ENCODE results near the gene GSTA2. TPM values are rescaled to one million over a fixed set of nuclear protein-coding genes. Genes with fewer than 3 reads are reported as not detected.
"Not testable (repeated sequence)": the region's sequence is repeated elsewhere in the genome, so short reads cannot be mapped to it uniquely, and the experiment has no call there.

GSTA2 gene
- total and polyA plus RNA-seq, 2 of the 13 experiments (the other 11 are each of a cell fraction or from before 2014, with no cell fraction given), result 0.75 to 13.7 TPM

- no peaks in the 10 kb centered on the region for H3K27me3 ChIP-seq (ENCODE audit: control insufficient read depth in 1 of 2, insufficient read depth in 2 of 2, low read length in 2 of 2)
- peak overlapping the region; percentile 15 for H3K27ac ChIP-seq (ENCODE audit: extremely low read length, insufficient read depth, low read length)
- TF ChIP-seq GPN1 (CRISPR knock-in tag; IDR thresholded peaks at IDR 0.05; ENCODE audit: borderline replicate concordance) (no peak), ZSCAN30 (CRISPR knock-in tag; IDR thresholded peaks at IDR 0.05) (no peak), FOSL2 (CRISPR knock-in tag; IDR thresholded peaks at IDR 0.05) (no peak), CBX5 (CRISPR knock-in tag; IDR thresholded peaks at IDR 0.05; ENCODE audit: borderline replicate concordance) (no peak), EP300 (IDR thresholded peaks at IDR 0.05; ENCODE audit: low read depth in 2 of 2, low read length in 2 of 2) (no peak), EP300 (CRISPR knock-in tag; IDR thresholded peaks at IDR 0.05; ENCODE audit: borderline replicate concordance) (no peak), EZH2 (conservative IDR thresholded peaks at IDR 0.05; ENCODE audit: low read depth, low read length) (no peak), ARID5B (CRISPR knock-in tag; IDR thresholded peaks at IDR 0.05) (no peak), NFYC (CRISPR knock-in tag; IDR thresholded peaks at IDR 0.05) (no peak), SALL1 (CRISPR knock-in tag; IDR thresholded peaks at IDR 0.05) (no peak), RELA (CRISPR knock-in tag; IDR thresholded peaks at IDR 0.05) (no peak), NR1H2 (CRISPR knock-in tag; IDR thresholded peaks at IDR 0.05; ENCODE audit: borderline replicate concordance, low read depth) (no peak)
- no peak overlapping the region for H3K4me2 ChIP-seq (ENCODE audit: low read depth, low read length)
- H3K9ac ChIP-seq (ENCODE audit: insufficient read depth, low read depth, low read length), result no peak overlapping the region
- ChIA-PET POLR2A (no interaction called here), CTCF (ENCODE audit: low intra/inter-chr PET ratio, low total read pairs) (no interaction called here)
- H3K79me2 ChIP-seq (ENCODE audit: insufficient read depth, low read length), result no peaks in the 10 kb centered on the region
- H3K36me3 ChIP-seq (replicated peaks in 1 of 2; ENCODE audit: control insufficient read depth in 1 of 2, insufficient read depth in 2 of 2, low read length in 2 of 2), result no peaks in the 10 kb centered on the region
- DNase-seq (ENCODE audit: low spot score) (no peak), ATAC-seq (peak; percentile 39), FAIRE-seq (no peak)
- intact Hi-C loops (cut with micrococcal nuclease; ENCODE audit: unreplicated experiment), result no loop called here
- BruUV-seq (replicated peaks), result no TSS peak
- in situ Hi-C loops (cut with HindIII; ENCODE audit: extremely low pct_ligation_motif_present, low pct_unique_long_range_greater_than_20kb), result no loop called here
- no peak overlapping the region for H3K4me3 ChIP-seq (replicated peaks in 1 of 3; ENCODE audit: insufficient read depth in 1 of 3, low read depth in 2 of 3, low read length in 3 of 3)
- H3K4me1 ChIP-seq (ENCODE audit: insufficient read depth, low read length), result peaks cover 53% of the 10 kb centered on the region
- no peaks in the 10 kb centered on the region for H4K20me1 ChIP-seq (ENCODE audit: insufficient read depth, low read length)
- H2AFZ ChIP-seq (ENCODE audit: low read length), result no peak overlapping the region
- H3K9me3 ChIP-seq (ENCODE audit: low read length), result peaks cover 13% of the 10 kb centered on the region
- WGBS (ENCODE audit: low lambda C conversion rate), result 0% methylated on average over 1 of the region's 1 CpG
Observed at GRCh38 chr6:52790861-52791260, 27.6 kb upstream of the GSTA2 start.

GRCh38 chr6:52789658-52790057 is 26.4 kb upstream of the GSTA2 start:
- CTCF ChIA-PET (ENCODE audit: low intra/inter-chr PET ratio, low total read pairs); H3K9ac ChIP-seq (ENCODE audit: insufficient read depth, low read depth, low read length); DNase-seq (ENCODE audit: low spot score); H2AFZ ChIP-seq (ENCODE audit: low read length); POLR2A ChIA-PET; BruUV-seq (replicated peaks); H4K20me1 ChIP-seq (ENCODE audit: insufficient read depth, low read length); H3K79me2 ChIP-seq (ENCODE audit: insufficient read depth, low read length); intact Hi-C loops (cut with micrococcal nuclease; ENCODE audit: unreplicated experiment); H3K36me3 ChIP-seq (replicated peaks in 1 of 2; ENCODE audit: control insufficient read depth in 1 of 2, insufficient read depth in 2 of 2, low read length in 2 of 2); H3K4me3 ChIP-seq (replicated peaks in 1 of 3; ENCODE audit: insufficient read depth in 1 of 3, low read depth in 2 of 3, low read length in 3 of 3); H3K27me3 ChIP-seq (ENCODE audit: control insufficient read depth in 1 of 2, insufficient read depth in 2 of 2, low read length in 2 of 2); FAIRE-seq; ATAC-seq; H3K4me2 ChIP-seq (ENCODE audit: low read depth, low read length): not testable (repeated sequence)
- Histone ChIP-seq H3K27ac (ENCODE audit: extremely low read length, insufficient read depth, low read length) (peak overlapping the region; percentile 16), H3K4me1 (ENCODE audit: insufficient read depth, low read length) (peaks cover 61% of the 10 kb centered on the region), H3K9me3 (ENCODE audit: low read length) (peaks cover 13% of the 10 kb centered on the region)
- 95% methylated on average over 1 of the region's 1 CpG for WGBS (ENCODE audit: low lambda C conversion rate)
- in situ Hi-C loops (cut with HindIII; ENCODE audit: extremely low pct_ligation_motif_present, low pct_unique_long_range_greater_than_20kb), result loop anchor here (5.0 kb wide), 1 partner anchor 38 kb away; no protein-coding TSS in a partner anchor
